ENCODE results near the gene ARID1A. TPM values are rescaled to one million over a fixed set of nuclear protein-coding genes. Genes with fewer than 3 reads are reported as not detected.
A peak's percentile ranks its signal among the peaks of the same experiment; 100 is the strongest.

The ARID1A gene
- polyA plus RNA-seq, 2 of the 4 experiments (the other 2 are of a cell fraction): 17.4 to 21.4 TPM

DNA sequence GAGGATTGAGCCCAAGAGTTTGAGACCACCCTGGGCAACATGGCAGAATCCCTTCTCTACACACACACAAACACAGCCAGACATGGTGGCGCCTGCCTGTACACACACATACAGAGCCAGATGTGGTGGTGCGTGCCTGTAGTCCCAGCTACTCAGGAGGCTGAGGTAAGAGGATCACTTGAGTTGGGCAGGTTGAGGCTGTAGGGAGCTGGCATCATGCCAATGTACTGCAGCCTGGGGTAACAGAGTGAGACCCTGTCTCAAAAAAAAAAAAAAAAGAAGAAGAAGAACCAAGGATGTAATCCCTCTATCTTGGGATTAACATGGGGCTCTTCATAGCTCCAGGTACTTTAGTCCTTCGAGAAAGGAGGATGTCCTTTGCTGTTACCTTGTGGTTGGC is 62.5 kb downstream of the ARID1A start:
- ATAC-seq (no peak), FAIRE-seq (no peak), DNase-seq (ENCODE audit: low read depth in 1 of 2, low spot score in 1 of 2) (no peak)
- TF ChIP-seq SREBF2 (IDR thresholded peaks at IDR 0.05): no peak
- no peak for TF ChIP-seq KDM1A (IDR thresholded peaks at IDR 0.05; ENCODE audit: low read depth)
- no peak for TF ChIP-seq ZSCAN20 (CRISPR knock-in tag; IDR thresholded peaks at IDR 0.05)
- TF ChIP-seq, protein P1, sequence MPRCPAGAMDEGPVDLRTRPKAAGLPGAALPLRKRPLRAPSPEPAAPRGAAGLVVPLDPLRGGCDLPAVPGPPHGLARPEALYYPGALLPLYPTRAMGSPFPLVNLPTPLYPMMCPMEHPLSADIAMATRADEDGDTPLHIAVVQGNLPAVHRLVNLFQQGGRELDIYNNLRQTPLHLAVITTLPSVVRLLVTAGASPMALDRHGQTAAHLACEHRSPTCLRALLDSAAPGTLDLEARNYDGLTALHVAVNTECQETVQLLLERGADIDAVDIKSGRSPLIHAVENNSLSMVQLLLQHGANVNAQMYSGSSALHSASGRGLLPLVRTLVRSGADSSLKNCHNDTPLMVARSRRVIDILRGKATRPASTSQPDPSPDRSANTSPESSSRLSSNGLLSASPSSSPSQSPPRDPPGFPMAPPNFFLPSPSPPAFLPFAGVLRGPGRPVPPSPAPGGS (IDR thresholded peaks at IDR 0.05): no peak
- no peak for TF ChIP-seq HEYL (CRISPR knock-in tag; IDR thresholded peaks at IDR 0.05)
- no peak for TF ChIP-seq HOXB5 (CRISPR knock-in tag; IDR thresholded peaks at IDR 0.05)
- Histone ChIP-seq H3K4me2 (no peak overlapping the region), H3K27ac (no peak overlapping the region), H3K4me3 (no peak overlapping the region), H3K9me3 (no peaks in the 10 kb centered on the region), H3K4me1 (no peaks in the 10 kb centered on the region)
- WGBS (ENCODE audit: missing lambda C conversion rate): 80% methylated on average over 3 of the region's 3 CpGs
- POLR2A ChIA-PET: no interaction called here
- CTCF ChIA-PET: interaction anchor here (1.0 to 2.9 kb wide), 3 partner anchors 9 to 31 kb away, joined by 3 to 8 read pairs (median 8); no protein-coding TSS in a partner anchor

- Histone ChIP-seq H3K4me2 (no peak overlapping the region), H3K4me1 (no peaks in the 10 kb centered on the region), H3K27ac (no peak overlapping the region), H3K9me3 (no peaks in the 10 kb centered on the region), H3K4me3 (no peak overlapping the region)
- ChIA-PET CTCF (interaction anchor here (0.6 to 2.9 kb wide), 2 partner anchors 30 to 35 kb away, joined by 3 to 8 read pairs; no protein-coding TSS in a partner anchor), POLR2A (no interaction called here)
- no peak for ATAC-seq
- no peak for DNase-seq (ENCODE audit: low read depth in 1 of 2, low spot score in 1 of 2)
- no peak for TF ChIP-seq ZNF302 (CRISPR knock-in tag; IDR thresholded peaks at IDR 0.05)
- no peak for TF ChIP-seq EP300 (IDR thresholded peaks at IDR 0.05)
- TF ChIP-seq KDM5A (IDR thresholded peaks at IDR 0.05): no peak
- no peak for TF ChIP-seq RARB (CRISPR knock-in tag; IDR thresholded peaks at IDR 0.05)
- TF ChIP-seq NR3C1 (IDR thresholded peaks at IDR 0.05): no peak
- no peak for TF ChIP-seq CBX2 (IDR thresholded peaks at IDR 0.05; ENCODE audit: borderline replicate concordance, low read depth)
- TF ChIP-seq HES2 (IDR thresholded peaks at IDR 0.05): no peak
- TF ChIP-seq, protein P2, sequence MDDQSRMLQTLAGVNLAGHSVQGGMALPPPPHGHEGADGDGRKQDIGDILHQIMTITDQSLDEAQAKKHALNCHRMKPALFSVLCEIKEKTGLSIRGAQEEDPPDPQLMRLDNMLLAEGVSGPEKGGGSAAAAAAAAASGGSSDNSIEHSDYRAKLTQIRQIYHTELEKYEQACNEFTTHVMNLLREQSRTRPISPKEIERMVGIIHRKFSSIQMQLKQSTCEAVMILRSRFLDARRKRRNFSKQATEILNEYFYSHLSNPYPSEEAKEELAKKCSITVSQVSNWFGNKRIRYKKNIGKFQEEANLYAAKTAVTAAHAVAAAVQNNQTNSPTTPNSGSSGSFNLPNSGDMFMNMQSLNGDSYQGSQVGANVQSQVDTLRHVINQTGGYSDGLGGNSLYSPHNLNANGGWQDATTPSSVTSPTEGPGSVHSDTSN (IDR thresholded peaks at IDR 0.05): no peak
- no peak for TF ChIP-seq CEBPB (IDR thresholded peaks at IDR 0.05)
- no peak for TF ChIP-seq MAZ (IDR thresholded peaks at IDR 0.05; ENCODE audit: borderline replicate concordance, low read depth, low read length)
- FAIRE-seq: no peak
Observed at GRCh38 chr1:26759531-26759930, 63.7 kb downstream of the ARID1A start.

DNA sequence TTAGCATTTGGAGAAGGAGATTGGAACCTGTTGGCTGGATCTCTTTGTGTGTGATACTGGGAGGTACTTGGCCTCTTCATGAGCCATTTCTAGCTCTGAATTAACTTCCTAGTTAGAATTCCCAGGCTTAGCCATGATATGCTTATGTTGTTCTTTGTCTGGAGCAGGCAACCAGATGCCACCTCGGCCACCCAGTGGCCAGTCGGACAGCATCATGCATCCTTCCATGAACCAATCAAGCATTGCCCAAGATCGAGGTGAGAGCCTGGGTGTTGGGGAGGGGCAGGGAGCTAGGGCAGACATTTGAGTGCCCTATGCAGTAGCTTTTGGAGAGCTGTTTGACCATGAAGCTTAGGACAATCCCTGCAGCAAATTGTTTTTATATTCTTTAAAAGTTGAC is 65.4 kb downstream of the ARID1A start:
- ATAC-seq (peak; percentile 66 to 85; a peak in 5 of 6 replicates), FAIRE-seq (no peak), DNase-seq (ENCODE audit: low read depth in 1 of 2, low spot score in 1 of 2) (peak in 1 of 2 experiments; percentile 33)
- ChIA-PET POLR2A (no interaction called here), CTCF (interaction anchor here (0.8 to 1.4 kb wide), 6 partner anchors 18 to 162 kb away, joined by 3 to 5 read pairs (median 3); no protein-coding TSS in a partner anchor)
- WGBS (ENCODE audit: missing lambda C conversion rate): 50% methylated on average over 3 of the region's 3 CpGs
- Histone ChIP-seq H3K4me1 (no peaks in the 10 kb centered on the region), H3K9me3 (no peaks in the 10 kb centered on the region), H3K4me3 (no peak overlapping the region), H3K4me2 (no peak overlapping the region), H3K27ac (no peak overlapping the region)
- TF ChIP-seq RAD21 (conservative IDR thresholded peaks at IDR 0.05 in 1 of 2, IDR thresholded peaks at IDR 0.05 in 1 of 2): peak in 1 of 2 experiments; percentile 10; a peak in 1 of 5 replicates
- TF ChIP-seq MAFK (IDR thresholded peaks at IDR 0.05; ENCODE audit: partially characterized antibody): no peak

DNA sequence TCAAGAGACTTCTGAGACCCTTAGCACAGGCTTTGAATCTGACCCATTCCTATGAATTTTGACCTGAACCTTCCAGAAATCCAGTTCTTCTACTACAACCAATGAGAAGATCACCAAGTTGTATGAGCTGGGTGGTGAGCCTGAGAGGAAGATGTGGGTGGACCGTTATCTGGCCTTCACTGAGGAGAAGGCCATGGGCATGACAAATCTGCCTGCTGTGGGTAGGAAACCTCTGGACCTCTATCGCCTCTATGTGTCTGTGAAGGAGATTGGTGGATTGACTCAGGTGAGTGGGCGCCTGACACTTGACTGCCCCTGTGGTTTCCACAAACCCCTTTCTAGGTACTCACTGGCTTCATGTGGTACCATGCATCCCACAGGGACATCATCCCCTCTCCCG is 71.9 kb downstream of the ARID1A start:
- CTCF ChIA-PET: interaction anchor here (1.2 to 1.3 kb wide), 2 partner anchors 10 to 14 kb away, joined by 3 to 8 read pairs; no protein-coding TSS in a partner anchor

More for the DNA sequence above, 71.9 kb downstream of the ARID1A start:
- DNase-seq (ENCODE audit: low read depth in 1 of 2, low spot score in 1 of 2): no peak
- WGBS (ENCODE audit: missing lambda C conversion rate): 95% methylated on average over 4 of the region's 4 CpGs
- H3K4me3 ChIP-seq: no peak overlapping the region
- TF ChIP-seq RFX5 (IDR thresholded peaks at IDR 0.05) (no peak), MAFK (IDR thresholded peaks at IDR 0.05; ENCODE audit: partially characterized antibody) (no peak), GATA3 (IDR thresholded peaks at IDR 0.05; ENCODE audit: borderline replicate concordance) (no peak), HEYL (CRISPR knock-in tag; IDR thresholded peaks at IDR 0.05) (no peak)
- no peaks in the 10 kb centered on the region for H3K9me3 ChIP-seq
- no peak for ATAC-seq
- peaks cover 27% of the 10 kb centered on the region for H3K4me1 ChIP-seq
- POLR2A ChIA-PET: no interaction called here
- no peak overlapping the region for H3K27ac ChIP-seq
- no peak overlapping the region for H3K4me2 ChIP-seq
- no peak for FAIRE-seq
